ENCODE measurements around the gene TM2D1. TPM values are rescaled to one million over a fixed set of nuclear protein-coding genes. Genes with fewer than 3 reads are reported as not detected.

TM2D1 gene
- total and polyA plus RNA-seq, 8 donors, result 5.4 to 24.0 (median 12.7) TPM

- intact Hi-C loops (cut with DNase I), result no loop called here
- 47 to 51% methylated on average over 6 of the region's 6 CpGs for WGBS, 2 donors
- DNase-seq (no peak), FAIRE-seq (no peak), ATAC-seq (no peak)
- Histone ChIP-seq H3K27me3 (no peaks in the 10 kb centered on the region), H3K4me1 (peaks cover 0 to 19% (median 10%) of the 10 kb centered on the region in 3 donors), H3K36me3 (no peaks in the 10 kb centered on the region), H3K4me3 (peak overlapping the region in 2 of 4 donors; percentile 81 to 97), H3K27ac (peak overlapping the region in 2 of 4 donors; percentile 93 to 95), H3K9me3 (no peaks in the 10 kb centered on the region)
- TF ChIP-seq, protein P1, sequence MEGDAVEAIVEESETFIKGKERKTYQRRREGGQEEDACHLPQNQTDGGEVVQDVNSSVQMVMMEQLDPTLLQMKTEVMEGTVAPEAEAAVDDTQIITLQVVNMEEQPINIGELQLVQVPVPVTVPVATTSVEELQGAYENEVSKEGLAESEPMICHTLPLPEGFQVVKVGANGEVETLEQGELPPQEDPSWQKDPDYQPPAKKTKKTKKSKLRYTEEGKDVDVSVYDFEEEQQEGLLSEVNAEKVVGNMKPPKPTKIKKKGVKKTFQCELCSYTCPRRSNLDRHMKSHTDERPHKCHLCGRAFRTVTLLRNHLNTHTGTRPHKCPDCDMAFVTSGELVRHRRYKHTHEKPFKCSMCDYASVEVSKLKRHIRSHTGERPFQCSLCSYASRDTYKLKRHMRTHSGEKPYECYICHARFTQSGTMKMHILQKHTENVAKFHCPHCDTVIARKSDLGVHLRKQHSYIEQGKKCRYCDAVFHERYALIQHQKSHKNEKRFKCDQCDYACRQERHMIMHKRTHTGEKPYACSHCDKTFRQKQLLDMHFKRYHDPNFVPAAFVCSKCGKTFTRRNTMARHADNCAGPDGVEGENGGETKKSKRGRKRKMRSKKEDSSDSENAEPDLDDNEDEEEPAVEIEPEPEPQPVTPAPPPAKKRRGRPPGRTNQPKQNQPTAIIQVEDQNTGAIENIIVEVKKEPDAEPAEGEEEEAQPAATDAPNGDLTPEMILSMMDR (IDR thresholded peaks at IDR 0.05), result no peak
Measured at GRCh38 chr1:61743716-61744580, 19.0 kb upstream of the TM2D1 start.

DNA sequence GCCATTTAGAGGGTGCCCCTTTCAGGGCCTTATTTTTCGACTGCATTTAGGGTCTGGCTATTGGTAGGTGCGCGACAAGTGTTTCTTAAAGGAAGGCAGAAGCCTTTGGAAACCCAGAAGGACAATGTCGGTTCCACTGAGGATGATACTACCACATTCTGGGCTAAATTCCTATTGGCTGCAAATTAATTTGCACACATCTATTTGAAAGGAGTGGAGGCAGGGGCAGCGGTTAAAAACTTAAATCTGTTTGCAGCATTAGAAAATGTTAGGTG is 18.4 kb upstream of the TM2D1 start:
- FAIRE-seq (no peak), DNase-seq (no peak), ATAC-seq (no peak)
- intact Hi-C loops (cut with DNase I), result no loop called here
- Histone ChIP-seq H3K4me3 (peak overlapping the region; percentile 58 to 97 (median 86)), H3K27me3 (no peaks in the 10 kb centered on the region), H3K36me3 (no peaks in the 10 kb centered on the region), H3K27ac (peak overlapping the region; percentile 92 to 95 (median 94)), H3K4me1 (peaks cover 0 to 19% (median 10%) of the 10 kb centered on the region in 3 donors), H3K9me3 (no peaks in the 10 kb centered on the region)
- WGBS, 2 donors, result 27 to 29% methylated on average over 5 of the region's 5 CpGs
- TF ChIP-seq, protein P1 (IDR thresholded peaks at IDR 0.05), result no peak

- 0 to 1% methylated on average over 66 to 74 of the region's 74 CpGs for WGBS, 2 donors
- Histone ChIP-seq H3K4me1 (peaks cover 0 to 19% (median 10%) of the 10 kb centered on the region in 3 donors), H3K9me3 (no peaks in the 10 kb centered on the region), H3K27me3 (no peaks in the 10 kb centered on the region), H3K27ac (peak overlapping the region; percentile 92 to 95 (median 94)), H3K36me3 (no peaks in the 10 kb centered on the region), H3K4me3 (peak overlapping the region; percentile 58 to 97 (median 86))
- FAIRE-seq (no peak), ATAC-seq (peak; percentile 53 to 70 (median 58)), DNase-seq (peak in 5 of 6 donors; percentile 39 to 70 (median 46))
- TF ChIP-seq, protein P1 (IDR thresholded peaks at IDR 0.05), result no peak
- intact Hi-C loops (cut with DNase I), result no loop called here
Measured at GRCh38 chr1:61742620-61743430, 17.9 kb upstream of the TM2D1 start.

DNA sequence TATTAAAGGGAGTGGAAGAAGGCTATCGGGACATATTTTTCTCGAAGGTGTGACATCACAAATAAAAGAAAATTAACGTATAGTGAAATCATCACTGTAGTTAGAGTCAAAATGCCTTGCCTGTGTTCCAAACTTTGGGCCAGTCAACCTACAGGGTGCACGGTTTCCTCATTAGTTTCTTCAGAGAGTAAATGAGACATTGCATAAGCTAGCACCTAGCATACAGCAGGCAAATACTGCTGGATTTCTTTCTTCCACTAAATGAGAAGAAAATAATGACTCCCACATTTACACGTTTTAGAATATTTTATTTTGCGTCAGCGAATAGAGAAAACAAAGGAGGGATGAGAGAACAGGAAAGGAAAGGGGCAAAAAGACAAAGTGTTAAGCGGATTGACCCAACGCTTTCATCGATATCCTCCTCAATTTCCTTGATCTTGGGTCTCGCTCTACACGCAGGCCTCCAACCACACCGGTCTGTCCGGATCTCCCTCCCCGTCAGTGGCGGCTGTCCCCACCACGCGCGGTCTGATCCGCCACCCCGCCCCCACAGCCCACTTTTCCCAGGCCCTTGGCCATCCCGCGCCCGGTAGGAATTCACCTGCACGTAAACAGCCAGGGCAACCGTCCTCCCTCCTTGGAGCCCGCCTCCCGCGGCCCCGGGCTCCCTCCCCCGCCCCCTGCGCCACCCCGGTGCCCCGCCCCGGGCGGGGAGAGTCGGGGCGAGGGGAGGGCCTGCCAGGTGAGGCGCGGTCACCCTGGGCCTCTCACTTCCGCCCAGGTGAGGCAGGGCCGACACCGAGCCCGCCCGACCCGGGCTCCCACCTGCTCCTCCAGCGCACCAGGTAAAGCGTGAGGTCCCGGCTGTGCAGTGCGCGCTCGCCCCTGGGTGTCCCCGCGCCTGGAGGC is 17.0 kb upstream of the TM2D1 start, which contains the start of gene PATJ:
Gene PATJ, plus strand, starts transcription at position 770 of the 909 bp plus-strand sequence. CDS start 20,413 bp downstream, outside the sequence.
- FAIRE-seq, result no peak
- peaks cover 0 to 12% (median 8%) of the 10 kb centered on the region in 3 donors for H3K4me1 ChIP-seq
- TF ChIP-seq, protein P1 (IDR thresholded peaks at IDR 0.05), result no peak

More for the DNA sequence above, 17.0 kb upstream of the TM2D1 start, which contains the start of gene PATJ:
- ATAC-seq (peak; percentile 96 to 98 (median 96)), DNase-seq (peak; percentile 85 to 92 (median 89))
- no peaks in the 10 kb centered on the region for H3K27me3 ChIP-seq
- peak within 1 kb of the TSS; percentile 92 to 95 (median 94) for H3K27ac ChIP-seq
- H3K9me3 ChIP-seq, result no peaks in the 10 kb centered on the region
- H3K36me3 ChIP-seq, result no peaks in the 10 kb centered on the region
- H3K4me3 ChIP-seq, result peak within 1 kb of the TSS; percentile 58 to 97 (median 86)
- intact Hi-C loops (cut with DNase I), result no loop called here
- WGBS, 2 donors, result 2 to 4% methylated on average over 27 to 54 of the region's 54 CpGs
